ENCODE measurements around the gene SMC6.
A peak's percentile ranks its signal among the peaks of the same experiment; 100 is the strongest.

SMC6 gene, protein sequence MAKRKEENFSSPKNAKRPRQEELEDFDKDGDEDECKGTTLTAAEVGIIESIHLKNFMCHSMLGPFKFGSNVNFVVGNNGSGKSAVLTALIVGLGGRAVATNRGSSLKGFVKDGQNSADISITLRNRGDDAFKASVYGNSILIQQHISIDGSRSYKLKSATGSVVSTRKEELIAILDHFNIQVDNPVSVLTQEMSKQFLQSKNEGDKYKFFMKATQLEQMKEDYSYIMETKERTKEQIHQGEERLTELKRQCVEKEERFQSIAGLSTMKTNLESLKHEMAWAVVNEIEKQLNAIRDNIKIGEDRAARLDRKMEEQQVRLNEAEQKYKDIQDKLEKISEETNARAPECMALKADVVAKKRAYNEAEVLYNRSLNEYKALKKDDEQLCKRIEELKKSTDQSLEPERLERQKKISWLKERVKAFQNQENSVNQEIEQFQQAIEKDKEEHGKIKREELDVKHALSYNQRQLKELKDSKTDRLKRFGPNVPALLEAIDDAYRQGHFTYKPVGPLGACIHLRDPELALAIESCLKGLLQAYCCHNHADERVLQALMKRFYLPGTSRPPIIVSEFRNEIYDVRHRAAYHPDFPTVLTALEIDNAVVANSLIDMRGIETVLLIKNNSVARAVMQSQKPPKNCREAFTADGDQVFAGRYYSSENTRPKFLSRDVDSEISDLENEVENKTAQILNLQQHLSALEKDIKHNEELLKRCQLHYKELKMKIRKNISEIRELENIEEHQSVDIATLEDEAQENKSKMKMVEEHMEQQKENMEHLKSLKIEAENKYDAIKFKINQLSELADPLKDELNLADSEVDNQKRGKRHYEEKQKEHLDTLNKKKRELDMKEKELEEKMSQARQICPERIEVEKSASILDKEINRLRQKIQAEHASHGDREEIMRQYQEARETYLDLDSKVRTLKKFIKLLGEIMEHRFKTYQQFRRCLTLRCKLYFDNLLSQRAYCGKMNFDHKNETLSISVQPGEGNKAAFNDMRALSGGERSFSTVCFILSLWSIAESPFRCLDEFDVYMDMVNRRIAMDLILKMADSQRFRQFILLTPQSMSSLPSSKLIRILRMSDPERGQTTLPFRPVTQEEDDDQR

GRCh38 chr2:17753803-17754663 is at the start of gene SMC6, which contains the start of gene GEN1:
SMC6 (minus strand) TSS chr2:17753810; CDS start chr2:17745946, 7,864 bp downstream.
GEN1 (plus strand) TSS chr2:17754138; CDS start chr2:17759944, 5,806 bp downstream.
- DNase-seq (ENCODE audit: low spot score), result peak; percentile 96

DNA sequence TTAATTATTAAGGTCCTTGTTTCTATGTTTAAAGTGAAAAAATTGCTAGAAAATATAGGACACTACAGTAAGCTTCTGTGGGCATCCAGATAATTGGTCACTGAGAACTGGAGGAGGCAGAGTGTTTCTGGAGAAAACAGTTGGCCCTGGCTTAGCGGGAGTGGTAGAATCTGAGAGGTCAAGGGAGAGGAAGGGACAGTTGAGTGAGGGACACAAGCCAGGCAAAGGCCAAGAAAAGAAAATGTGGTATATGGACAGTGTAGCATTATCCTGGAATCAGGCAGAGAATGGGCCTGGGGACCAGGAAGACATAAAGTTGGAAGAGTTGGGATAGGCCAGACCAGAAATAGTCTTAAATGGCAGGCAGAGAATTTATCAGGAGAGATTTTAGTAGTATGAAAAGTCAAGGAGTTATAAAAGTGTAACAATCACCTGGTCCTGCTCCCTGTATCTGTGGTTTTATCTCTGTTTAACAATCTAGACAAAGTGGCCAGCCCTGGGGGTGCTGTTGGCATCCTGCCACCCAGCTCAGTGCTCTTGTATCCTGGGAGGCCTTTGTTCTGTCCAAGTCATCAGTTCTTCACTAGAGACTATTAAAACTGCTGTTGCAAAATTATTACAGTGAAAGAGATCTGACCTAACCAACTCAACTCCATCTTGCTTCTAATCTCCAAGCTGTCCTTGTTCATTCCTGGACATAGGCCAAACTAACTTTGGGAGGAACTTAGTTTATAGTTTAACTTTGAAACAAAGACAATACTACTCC is 47.3 kb upstream of the SMC6 start:
- DNase-seq (ENCODE audit: low spot score), result no peak

GRCh38 chr2:17800219-17800618 is 46.6 kb upstream of the SMC6 start:
- peak; percentile 82 for DNase-seq (ENCODE audit: low spot score)

DNA sequence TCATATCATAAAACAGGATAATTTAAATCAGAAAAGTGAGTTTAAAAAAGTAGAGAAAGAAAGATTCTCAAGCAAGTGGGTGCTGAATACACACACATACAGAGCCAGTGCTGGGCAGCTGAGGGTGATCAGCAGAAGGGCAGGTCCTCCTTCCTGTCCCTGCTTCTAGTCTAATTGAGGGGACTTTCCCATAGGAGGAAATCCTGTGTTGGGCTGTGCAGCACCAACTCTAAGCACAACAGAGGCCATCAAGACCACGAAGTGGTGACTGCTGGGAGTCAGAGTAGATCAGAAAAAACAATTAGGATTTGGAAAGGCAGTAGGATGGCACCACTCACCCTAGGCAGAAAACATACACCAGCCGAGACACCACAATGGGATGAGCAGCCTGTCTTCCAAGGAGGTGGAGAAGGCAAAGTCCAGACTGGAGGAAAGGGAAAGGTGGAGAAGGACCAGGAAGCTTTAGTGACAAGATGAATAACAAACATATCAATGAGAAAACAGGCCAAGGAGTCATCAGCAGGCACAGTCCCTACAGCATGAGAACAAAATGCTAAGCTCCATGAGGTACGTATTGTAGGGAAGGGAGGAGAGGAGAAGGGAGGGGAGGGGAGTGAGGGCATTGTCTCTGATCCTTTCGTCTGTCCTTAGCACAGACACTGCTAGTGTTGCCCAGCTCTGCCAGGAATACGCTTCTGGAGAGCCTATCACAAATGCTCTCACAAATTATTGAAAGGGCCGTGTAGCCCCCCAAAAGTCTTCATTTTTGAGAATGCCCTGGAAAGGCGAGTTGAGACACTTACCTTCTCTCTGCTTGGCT is 45.9 kb upstream of the SMC6 start:
- DNase-seq (ENCODE audit: low spot score), result no peak

GRCh38 chr2:17798338-17798737 is 44.7 kb upstream of the SMC6 start:
- DNase-seq (ENCODE audit: low spot score), result no peak

- no peak for DNase-seq (ENCODE audit: low spot score)
These were observed 41.7 kb upstream of the SMC6 start for GRCh38 chr2:17795309-17795708.

- no peak for DNase-seq (ENCODE audit: low spot score)
These were observed 40.3 kb upstream of the SMC6 start for GRCh38 chr2:17793803-17794354.

GRCh38 chr2:17793296-17793695 is 39.7 kb upstream of the SMC6 start:
- DNase-seq (ENCODE audit: low spot score), result no peak

DNA sequence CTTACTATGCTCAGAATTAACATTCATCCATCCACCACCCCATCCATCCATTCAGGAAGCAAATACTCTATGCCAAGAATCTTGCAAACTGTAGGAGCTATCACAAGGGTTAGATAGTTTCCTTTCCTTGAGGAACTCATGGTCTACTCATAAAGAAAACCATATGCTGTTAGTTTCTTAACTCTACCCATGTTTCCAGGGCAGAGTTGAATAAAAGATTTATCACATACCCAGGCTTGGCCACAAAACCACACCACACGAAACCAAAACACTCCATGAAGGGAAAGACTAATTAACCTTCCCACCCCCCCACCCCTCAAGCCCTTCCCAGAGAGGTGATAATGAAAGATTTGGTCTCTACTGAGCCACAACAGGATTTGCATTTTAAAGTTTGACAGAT is 38.9 kb upstream of the SMC6 start:
- no peak for DNase-seq (ENCODE audit: low spot score)

DNA sequence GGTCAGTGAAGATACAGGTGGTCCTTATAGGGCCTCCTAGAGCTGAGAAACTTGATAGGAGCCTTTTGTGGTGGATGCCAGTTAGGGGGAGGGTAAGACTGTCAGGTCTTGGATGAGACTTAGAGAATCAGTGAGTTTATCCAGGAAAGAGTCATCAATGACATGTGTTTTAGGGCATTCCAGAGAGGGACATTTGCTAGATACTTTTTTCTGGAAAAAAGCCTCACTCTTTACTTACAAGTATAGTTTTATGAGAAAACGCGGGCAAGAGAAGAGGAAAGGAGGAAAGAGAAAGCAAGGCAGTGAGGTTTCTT is 38.2 kb upstream of the SMC6 start:
- no peak for DNase-seq (ENCODE audit: low spot score)

DNA sequence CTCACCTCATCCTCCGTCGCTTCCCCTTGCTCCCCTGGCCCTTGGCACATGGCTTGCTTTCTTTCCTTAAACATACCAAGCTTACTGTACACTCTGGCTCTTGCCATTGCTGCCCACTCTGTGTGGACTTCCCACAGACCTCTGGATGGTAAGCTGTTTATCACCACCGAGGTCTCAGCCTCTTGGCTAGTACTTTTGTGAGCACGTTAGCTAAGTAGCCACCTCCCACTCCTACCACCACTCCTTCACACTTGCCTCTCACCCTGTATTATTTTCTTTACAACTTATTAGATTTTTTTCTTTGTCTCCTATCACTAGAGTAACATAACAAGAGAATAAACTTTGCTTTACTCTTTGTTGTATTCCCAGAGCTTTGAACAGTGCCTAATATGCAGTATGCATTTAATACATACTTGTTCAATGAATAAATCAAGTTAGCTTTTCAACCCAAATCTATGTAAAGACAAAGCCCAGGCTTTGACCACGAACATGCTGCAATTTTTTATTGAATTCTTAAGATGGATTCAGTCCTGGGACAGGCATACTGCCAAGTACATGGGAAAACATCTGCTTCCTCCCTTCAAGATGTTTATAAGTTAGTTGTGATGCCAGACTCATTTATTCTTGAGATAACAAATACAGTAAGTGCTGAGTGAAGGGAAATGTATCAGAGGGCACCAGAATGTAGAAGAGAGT is 37.7 kb upstream of the SMC6 start:
- DNase-seq (ENCODE audit: low spot score), result no peak

DNA sequence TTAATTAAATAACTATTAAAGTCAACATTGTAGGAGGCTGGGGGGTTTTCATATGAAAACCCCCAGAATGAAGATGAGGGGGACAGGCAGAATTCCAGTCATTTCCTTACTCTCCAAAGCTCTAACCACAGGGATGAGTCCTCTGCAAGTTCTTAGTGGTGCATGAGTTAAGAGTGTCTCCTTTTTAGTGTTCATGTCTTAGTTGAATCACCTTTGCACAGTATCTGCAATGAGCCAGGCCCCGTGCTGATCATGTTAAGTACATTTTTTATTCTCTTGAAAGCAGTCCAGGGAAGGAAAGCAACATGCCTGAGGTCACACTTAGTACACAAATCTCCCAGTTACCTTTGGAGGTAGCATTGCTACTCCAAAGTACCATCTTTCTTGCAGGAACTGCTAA is 36.9 kb upstream of the SMC6 start:
- DNase-seq (ENCODE audit: low spot score), result no peak

DNA sequence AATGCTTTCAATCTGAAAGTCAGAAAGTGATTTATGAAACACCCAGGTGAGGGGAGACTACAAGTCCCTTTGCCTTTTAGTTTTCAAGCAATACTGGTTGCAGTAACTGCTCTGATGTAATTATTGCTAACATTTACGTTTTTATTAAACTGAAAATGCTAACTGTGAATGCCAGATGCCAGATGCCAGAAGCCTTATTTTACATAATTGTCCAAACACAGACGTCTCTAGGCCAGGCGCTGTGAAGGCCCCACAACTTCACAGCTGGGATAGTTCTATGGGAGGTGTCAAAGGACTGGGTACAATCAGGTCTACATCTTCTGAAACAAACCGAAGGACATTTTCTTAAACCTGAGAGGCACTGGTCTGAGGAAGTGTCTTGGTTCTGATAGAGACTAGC is 35.2 kb upstream of the SMC6 start:
- DNase-seq (ENCODE audit: low spot score), result no peak

DNA sequence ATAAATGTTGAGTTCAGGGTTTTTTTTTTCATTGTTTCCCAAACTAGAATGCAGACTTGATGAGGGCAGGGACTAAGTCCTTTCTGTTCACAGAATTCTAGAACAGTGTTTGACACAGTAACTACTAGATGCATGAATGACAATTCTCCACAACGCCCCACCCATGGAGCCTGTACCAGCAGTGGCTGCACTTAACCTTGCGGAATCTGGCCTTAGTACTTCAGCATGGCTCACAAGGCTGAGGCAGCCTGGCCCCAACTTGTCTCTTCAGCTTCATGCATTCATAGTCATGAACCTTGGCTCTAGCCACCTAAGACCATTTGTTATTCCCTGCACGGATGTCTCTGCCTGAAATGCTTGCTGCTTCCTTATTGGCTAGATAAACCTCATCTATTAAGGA is 33.1 kb upstream of the SMC6 start:
- no peak for DNase-seq (ENCODE audit: low spot score)

- DNase-seq (ENCODE audit: low spot score), result peak; percentile 56
These were observed 27.9 kb upstream of the SMC6 start for GRCh38 chr2:17781482-17781881.

- DNase-seq (ENCODE audit: low spot score), result no peak
These were observed 26.9 kb upstream of the SMC6 start for GRCh38 chr2:17780546-17780945.

DNA sequence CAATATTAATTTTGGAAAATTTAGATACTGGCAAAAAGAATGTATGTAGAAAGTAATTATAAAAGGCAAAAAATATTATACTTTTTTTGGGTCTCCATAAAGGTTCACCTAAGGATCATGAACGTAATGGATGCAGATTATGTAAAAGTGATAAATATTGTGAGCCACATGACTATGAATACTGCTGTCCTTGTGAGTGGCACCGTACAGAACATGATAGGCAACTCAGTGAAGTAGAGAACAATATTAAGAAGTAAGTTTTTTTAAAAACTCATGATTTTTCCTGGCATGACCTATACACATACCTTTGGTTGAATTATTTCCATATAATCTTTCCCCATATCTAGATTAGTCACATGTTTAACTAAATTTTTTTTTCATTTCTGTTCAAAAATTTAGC is 18.9 kb upstream of the SMC6 start:
- DNase-seq (ENCODE audit: low spot score), result no peak

- no peak for DNase-seq (ENCODE audit: low spot score)
These were observed 18.3 kb upstream of the SMC6 start for GRCh38 chr2:17771956-17772355.

- DNase-seq (ENCODE audit: low spot score), result no peak
These were observed 15.3 kb upstream of the SMC6 start for GRCh38 chr2:17768894-17769293.

Measured in COLO829 (cell line).